ENCODE measurements around the gene CHST11.

CHST11 gene

DNA sequence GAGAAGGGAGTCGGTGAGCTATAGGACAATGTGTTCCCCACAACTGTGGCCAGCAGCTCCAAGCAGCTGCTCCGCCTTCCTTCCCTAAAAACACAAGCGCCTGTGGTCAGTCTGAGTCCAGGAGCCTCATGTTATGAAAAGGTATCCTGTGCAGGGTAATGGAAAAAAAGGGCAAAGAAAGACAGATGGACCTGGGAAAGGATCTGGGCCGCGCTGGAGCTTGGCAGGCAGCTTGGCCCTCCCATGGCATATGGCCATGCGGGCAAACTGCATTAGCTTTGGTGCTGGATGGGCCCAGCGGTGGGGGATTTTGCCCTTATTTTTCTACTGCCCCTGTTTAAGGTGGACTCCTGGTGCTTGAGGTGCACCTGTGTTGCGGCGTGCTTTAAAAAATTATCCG is 23.7 kb upstream of the CHST11 start:
- DNase-seq (ENCODE audit: low read depth in 3 of 3): no peak

DNA sequence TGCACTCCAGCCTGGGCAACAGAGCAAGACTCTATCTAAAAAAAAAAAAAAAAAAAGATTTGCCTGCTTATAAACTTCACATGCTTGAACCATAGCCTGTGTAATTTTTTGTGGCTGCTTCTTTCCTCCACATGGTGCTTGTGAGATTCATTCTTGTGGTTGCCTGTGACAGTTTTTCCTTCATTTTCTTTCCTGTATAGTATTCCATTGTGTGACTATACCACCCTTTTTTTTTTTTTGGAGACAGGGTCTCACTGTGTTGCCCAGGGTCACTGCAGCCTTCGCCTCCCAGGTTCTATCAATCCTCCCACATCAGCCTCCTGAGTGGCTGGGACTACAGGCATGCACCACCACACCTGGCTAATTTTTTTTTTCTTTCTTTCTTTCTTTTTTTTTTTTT is 22.6 kb upstream of the CHST11 start:
- no peak for DNase-seq (ENCODE audit: low read depth in 3 of 3)

GRCh38 chr12:104435175-104435574 is 21.6 kb upstream of the CHST11 start:
- DNase-seq (ENCODE audit: low read depth in 3 of 3): no peak

DNA sequence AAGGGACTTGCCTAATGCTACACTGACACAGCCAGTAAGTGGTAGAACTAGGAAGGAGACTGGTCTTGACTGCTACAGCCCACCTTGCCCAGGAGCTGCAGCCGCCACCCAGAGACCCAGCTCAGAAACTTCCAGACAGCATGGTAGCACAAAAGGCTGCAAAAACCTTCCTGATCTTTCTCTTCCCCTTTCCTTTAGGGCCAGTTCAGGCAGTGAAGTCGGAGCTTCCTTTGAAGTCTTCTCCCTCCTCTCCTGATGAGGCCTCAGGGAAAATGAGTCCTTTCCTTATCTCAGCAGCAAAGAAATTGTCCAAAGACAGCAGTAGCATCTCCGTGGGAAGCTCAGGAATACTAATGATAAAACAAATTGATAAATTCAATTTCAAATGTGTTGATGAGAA is 21.0 kb upstream of the CHST11 start:
- DNase-seq (ENCODE audit: low read depth in 3 of 3): no peak

- no peak for DNase-seq (ENCODE audit: low read depth in 3 of 3)
These were observed 20.0 kb upstream of the CHST11 start for GRCh38 chr12:104436790-104437189.

GRCh38 chr12:104438134-104438533 is 18.6 kb upstream of the CHST11 start:
- DNase-seq (ENCODE audit: low read depth in 3 of 3): no peak

DNA sequence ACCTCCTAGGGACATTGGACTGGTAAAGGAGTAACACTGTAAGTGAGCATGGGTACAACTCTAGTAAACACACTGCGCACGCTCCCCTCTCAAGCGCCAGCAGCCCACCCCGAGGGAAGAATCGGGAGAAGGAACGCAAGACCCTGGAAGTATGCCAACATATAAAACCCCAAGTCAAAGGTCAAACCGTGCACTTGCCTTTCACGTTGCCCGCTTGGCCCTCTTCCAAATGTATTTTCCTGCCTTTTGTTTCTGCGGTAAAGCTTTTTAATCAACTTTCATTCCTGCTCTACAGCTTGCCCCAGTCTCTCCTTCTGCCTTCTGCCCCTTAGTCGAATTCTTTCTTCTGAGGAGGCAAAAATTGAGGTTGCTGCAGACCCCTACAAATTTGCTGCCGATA is 17.6 kb upstream of the CHST11 start:
- DNase-seq (ENCODE audit: low read depth in 3 of 3): no peak

GRCh38 chr12:104443008-104443407 is 13.7 kb upstream of the CHST11 start:
- no peak for DNase-seq (ENCODE audit: low read depth in 3 of 3)

DNA sequence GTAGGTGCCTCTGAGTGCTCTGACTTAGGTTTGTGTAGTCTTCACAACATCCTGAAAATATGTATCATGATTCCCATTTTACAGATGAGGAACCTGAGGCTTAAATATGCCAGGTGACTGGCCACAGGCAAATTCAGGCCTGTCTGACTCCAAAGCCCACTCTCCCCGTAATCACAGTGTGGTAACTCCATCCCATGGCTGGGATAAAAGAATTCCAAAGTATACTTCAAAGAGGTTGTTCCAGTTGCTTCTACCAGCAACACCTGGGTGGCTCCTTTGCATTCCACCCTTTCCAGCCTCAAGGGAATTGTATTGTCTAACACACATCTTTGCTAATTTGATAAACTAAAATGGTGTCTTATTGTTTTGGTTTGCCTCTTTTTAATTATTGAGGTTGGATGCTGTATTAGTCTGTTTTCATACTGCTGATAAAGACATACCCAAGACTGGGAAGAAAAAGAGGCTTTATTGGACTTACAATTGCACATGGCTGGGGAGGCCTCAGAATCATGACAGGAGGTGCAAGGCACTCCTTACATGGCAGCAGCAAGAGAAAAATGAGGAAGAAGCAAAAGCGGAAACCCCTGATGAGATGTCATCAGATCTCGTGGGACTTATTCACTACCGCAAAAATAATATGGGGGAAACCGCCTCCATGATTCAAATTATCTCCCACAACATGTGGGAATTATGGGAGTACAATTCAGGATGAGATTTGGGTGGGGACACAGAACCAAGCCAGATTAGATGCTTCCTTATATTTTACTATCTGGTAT is 9.9 kb upstream of the CHST11 start:
- no peak for DNase-seq (ENCODE audit: low read depth in 3 of 3)

DNA sequence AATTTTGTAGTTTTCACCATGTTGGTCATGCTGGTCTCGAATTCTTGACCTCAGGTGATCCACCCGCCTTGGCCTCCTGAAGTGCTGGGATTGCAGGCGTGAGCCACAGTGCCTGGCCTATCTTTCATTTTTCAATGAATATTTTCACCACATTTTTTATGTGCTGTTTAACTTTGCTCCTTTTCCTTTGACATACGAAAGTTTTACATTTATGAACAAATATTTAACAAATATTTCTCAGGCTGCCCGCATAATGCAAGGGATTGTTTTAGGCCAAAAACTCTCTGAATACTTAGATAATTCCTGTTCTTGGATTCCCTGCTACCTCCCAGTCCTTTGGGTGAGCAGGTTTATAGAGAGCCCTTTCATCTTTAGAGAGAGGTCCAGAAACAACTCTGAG is 8.7 kb upstream of the CHST11 start:
- DNase-seq (ENCODE audit: low read depth in 3 of 3): no peak

GRCh38 chr12:104448451-104448850 is 8.3 kb upstream of the CHST11 start:
- DNase-seq (ENCODE audit: low read depth in 3 of 3): no peak

DNA sequence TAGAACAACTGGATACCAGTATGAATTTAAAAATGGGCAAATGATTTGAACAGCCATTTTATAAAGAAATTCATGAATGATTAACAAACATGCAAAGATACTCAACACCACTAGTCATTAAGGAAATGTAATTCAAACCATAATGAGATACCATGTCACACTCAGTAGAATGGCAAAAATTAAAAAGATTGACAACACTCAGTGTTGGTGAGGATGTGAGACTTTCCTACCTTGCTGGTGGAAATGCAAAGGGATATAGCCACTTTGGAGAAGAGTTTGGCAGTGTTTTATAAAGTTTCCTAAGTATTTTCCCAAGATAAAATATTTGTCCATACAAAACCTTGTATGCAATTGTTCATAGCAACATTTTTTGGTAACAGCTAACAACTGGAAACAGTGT is 6.0 kb upstream of the CHST11 start:
- DNase-seq (ENCODE audit: low read depth in 3 of 3): no peak

GRCh38 chr12:104452087-104452486 is 4.7 kb upstream of the CHST11 start:
- no peak for DNase-seq (ENCODE audit: low read depth in 3 of 3)

GRCh38 chr12:104453133-104453532 is 3.6 kb upstream of the CHST11 start:
- no peak for DNase-seq (ENCODE audit: low read depth in 3 of 3)

DNA sequence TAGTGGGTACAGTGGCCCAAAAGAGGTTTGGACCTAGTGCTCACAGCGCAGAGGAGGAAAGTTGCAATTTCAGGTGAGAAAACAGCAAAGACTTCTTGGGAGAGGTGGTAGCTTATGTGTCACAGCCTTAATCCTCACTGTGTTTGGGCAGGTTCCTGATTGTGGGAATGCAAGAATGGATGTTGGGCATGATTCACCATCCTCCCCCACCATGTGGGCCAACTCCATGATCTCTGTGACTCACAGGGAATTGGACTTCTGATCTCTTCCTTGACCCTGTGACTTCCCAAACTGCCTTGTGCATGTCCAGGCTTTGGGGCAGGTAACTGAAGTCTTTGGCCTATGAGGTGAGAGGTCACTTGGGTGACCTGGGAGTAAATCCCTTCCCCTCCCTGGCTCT is 1.8 kb upstream of the CHST11 start:
- DNase-seq (ENCODE audit: low read depth in 3 of 3): no peak

GRCh38 chr12:104455578-104456416 is 951 bp upstream of the CHST11 start:
- DNase-seq (ENCODE audit: low read depth in 3 of 3): no peak

DNA sequence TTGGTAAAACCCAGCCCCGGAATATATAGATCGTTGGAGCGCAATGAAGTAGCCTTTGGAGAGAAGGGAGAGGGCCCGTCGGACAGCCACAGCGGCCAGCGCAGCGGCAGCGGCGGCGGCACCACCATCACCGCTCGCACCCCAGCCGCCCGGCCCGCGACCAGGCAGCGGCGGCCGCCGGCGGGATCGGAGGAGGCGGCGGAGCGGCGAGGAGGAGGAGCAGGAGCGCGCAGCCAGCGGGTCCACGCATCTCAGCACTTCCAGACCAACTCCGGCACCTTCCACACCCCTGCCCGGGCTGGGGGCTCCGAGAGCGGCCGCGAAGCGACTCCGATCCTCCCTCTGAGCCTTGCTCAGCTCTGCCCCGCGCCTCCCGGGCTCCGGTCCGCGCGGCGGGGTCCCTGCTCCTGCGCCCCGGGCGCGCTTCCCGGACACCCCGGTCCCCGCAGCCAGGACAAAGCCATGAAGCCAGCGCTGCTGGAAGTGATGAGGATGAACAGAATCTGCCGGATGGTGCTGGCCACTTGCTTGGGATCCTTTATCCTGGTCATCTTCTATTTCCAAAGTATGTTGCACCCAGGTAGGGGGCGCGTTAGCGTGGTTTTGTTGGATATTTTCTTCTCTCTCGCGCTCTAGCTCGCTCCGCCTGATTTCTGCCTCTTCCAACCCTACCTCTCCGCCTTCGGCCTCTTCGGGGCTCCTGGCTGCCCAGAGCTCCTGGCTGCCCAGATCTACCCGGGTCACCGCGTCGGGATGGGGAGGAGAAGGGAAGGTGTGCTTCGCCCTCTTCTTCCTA is 400 bp downstream of the CHST11 start:
- peak in 2 of 3 experiments; percentile 26 to 49 for DNase-seq (ENCODE audit: low read depth in 3 of 3)

GRCh38 chr12:104457746-104458693 is 1.3 kb downstream of the CHST11 start:
- peak in 2 of 3 experiments; percentile 28 to 36 for DNase-seq (ENCODE audit: low read depth in 3 of 3)

- no peak for DNase-seq (ENCODE audit: low read depth in 3 of 3)
These were observed 2.1 kb downstream of the CHST11 start for GRCh38 chr12:104458694-104459367.

- DNase-seq (ENCODE audit: low read depth in 3 of 3): no peak
These were observed 2.7 kb downstream of the CHST11 start for GRCh38 chr12:104459368-104459909.
